H9 (cell line): ENCODE data around the gene TBX1. TPM values are rescaled to one million over a fixed set of nuclear protein-coding genes. Genes with fewer than 3 reads are reported as not detected.

Source experiments
- DNase-seq: peaks from one replicate; pipeline ENCODE4 v3.0.0-alpha.2; 2017
- H2AFZ ChIP-seq: one replicate; pipeline ENCODE4 v1.6.1; 2013; ENCODE audit warnings: mild to moderate bottlenecking, low read length, control low read depth, moderate library complexity
- H2AK5ac ChIP-seq: 2 replicates; pipeline ENCODE4 v1.6.1; 2013; ENCODE audit warnings: low read length, control low read depth, mixed read lengths; ENCODE audit not compliant: insufficient read length
- H2BK120ac ChIP-seq: one replicate; pipeline ENCODE4 v1.6.1; 2013; ENCODE audit warnings: low read depth, mild to moderate bottlenecking, low read length, control low read depth, inconsistent platforms; ENCODE audit not compliant: poor library complexity, severe bottlenecking
- H2BK12ac ChIP-seq: 2 replicates; pipeline ENCODE4 v1.6.1; 2013; ENCODE audit warnings: low read length, control low read depth, mixed read lengths, low read depth; ENCODE audit not compliant: insufficient read length
- H2BK15ac ChIP-seq: 2 replicates; pipeline ENCODE4 v1.6.1; 2013; ENCODE audit warnings: low read depth, low read length, control low read depth
- H2BK20ac ChIP-seq: one replicate; pipeline ENCODE4 v1.6.1; 2013; ENCODE audit warnings: low read depth, mild to moderate bottlenecking, low read length, control low read depth, inconsistent platforms; ENCODE audit not compliant: poor library complexity, severe bottlenecking
- H2BK5ac ChIP-seq: 2 replicates; pipeline ENCODE4 v1.6.1; 2013; ENCODE audit warnings: low read length, control low read depth, mixed read lengths; ENCODE audit not compliant: insufficient read length
- H3K14ac ChIP-seq: 2 replicates; pipeline ENCODE4 v1.6.1; 2013; ENCODE audit warnings: low read length, control low read depth; ENCODE audit not compliant: insufficient read depth
- H3K18ac ChIP-seq: 2 replicates; pipeline ENCODE4 v1.6.1; 2013; ENCODE audit warnings: low read depth, mild to moderate bottlenecking, mixed read lengths, low read length, control low read depth; ENCODE audit not compliant: insufficient read length
- H3K23ac ChIP-seq: 2 replicates; pipeline ENCODE4 v1.6.1; 2013; ENCODE audit warnings: low read length, control low read depth, mixed read lengths, low read depth; ENCODE audit not compliant: insufficient read length
- H3K23me2 ChIP-seq: 2 replicates; pipeline ENCODE4 v1.6.1; 2013; ENCODE audit warnings: low read depth, mild to moderate bottlenecking, mixed read lengths, low read length, control low read depth; ENCODE audit not compliant: insufficient read length, poor library complexity, severe bottlenecking
- H3K27ac ChIP-seq: 2 replicates; pipeline ENCODE4 v1.5.1; 2013; ENCODE audit warnings: low read length, control low read depth, mixed read lengths, low read depth; ENCODE audit not compliant: insufficient read length
- H3K27me3 ChIP-seq: 2 replicates; pipeline ENCODE4 v1.6.1; 2013; ENCODE audit warnings: low read length, control low read depth, inconsistent platforms; ENCODE audit not compliant: insufficient read depth
- H3K4ac ChIP-seq: 2 replicates; pipeline ENCODE4 v1.6.1; 2013; ENCODE audit warnings: low read depth, mild to moderate bottlenecking, control low read depth, inconsistent platforms, low read length, moderate library complexity
- H3K4me1 ChIP-seq: 2 replicates; pipeline ENCODE4 v1.6.1; 2013; ENCODE audit warnings: low read length, control low read depth, inconsistent platforms; ENCODE audit not compliant: insufficient read depth
- H3K4me2 ChIP-seq: 2 replicates; pipeline ENCODE4 v1.6.1; 2013; ENCODE audit warnings: low read length, control low read depth, mixed read lengths; ENCODE audit not compliant: insufficient read length, insufficient read depth
- H3K56ac ChIP-seq: 2 replicates; pipeline ENCODE4 v1.6.1; 2013; ENCODE audit warnings: low read depth, mild to moderate bottlenecking, mixed read lengths, low read length, control low read depth; ENCODE audit not compliant: insufficient read length
- H3K79me1 ChIP-seq: 2 replicates; pipeline ENCODE4 v1.6.1; 2013; ENCODE audit warnings: low read depth, mild to moderate bottlenecking, moderate library complexity, low read length, control low read depth, inconsistent platforms; ENCODE audit not compliant: insufficient read depth, poor library complexity, severe bottlenecking
- H3K79me2 ChIP-seq: 2 replicates; pipeline ENCODE4 v1.6.1; 2013; ENCODE audit warnings: low read length, control low read depth, inconsistent platforms; ENCODE audit not compliant: insufficient read depth
- H3K9ac ChIP-seq: 2 replicates; pipeline ENCODE4 v1.6.1; 2013; ENCODE audit warnings: low read length, control low read depth, mixed read lengths; ENCODE audit not compliant: insufficient read length; ENCODE audit errors: extremely low read depth
- H3K9me3 ChIP-seq: one replicate; pipeline ENCODE4 v1.6.1; 2013; ENCODE audit warnings: low read depth, low read length, inconsistent platforms; ENCODE audit not compliant: control insufficient read depth
- H3T11ph ChIP-seq: one replicate; pipeline ENCODE4 v1.6.1; 2013; ENCODE audit warnings: mild to moderate bottlenecking, low read length, control low read depth, inconsistent platforms
- H4K20me1 ChIP-seq: one replicate; pipeline ENCODE4 v1.6.1; 2013; ENCODE audit not compliant: control insufficient read depth, insufficient read length, insufficient read depth
- H4K5ac ChIP-seq: 2 replicates; pipeline ENCODE4 v1.6.1; 2013; ENCODE audit warnings: low read depth, mild to moderate bottlenecking, mixed read lengths, low read length, control low read depth; ENCODE audit not compliant: insufficient read length
- H4K8ac ChIP-seq: replicated peaks from 2 replicates; pipeline ENCODE4 v1.6.1; 2013; ENCODE audit warnings: low read length, control low read depth, mixed read lengths, low read depth; ENCODE audit not compliant: insufficient read length
- H4K91ac ChIP-seq: 2 replicates; pipeline ENCODE4 v1.6.1; 2013; ENCODE audit warnings: low read depth, mild to moderate bottlenecking, moderate library complexity, mixed read lengths, low read length, control low read depth; ENCODE audit not compliant: insufficient read length
- H3K27ac Mint-ChIP-seq, 3 experiments: 2 replicates in 2 of 3; 3 replicates in 1 of 3; pipeline ENCODE4 v1.8.0; 2020 to 2021; ENCODE audit warnings: mixed read lengths in 3 of 3, mild to moderate bottlenecking in 1 of 3, moderate library complexity in 1 of 3
- H3K27me3 Mint-ChIP-seq: 2 replicates; pipeline ENCODE4 v1.8.0; 2021; ENCODE audit warnings: low read depth, mild to moderate bottlenecking, moderate library complexity, mixed read lengths
- H3K36me3 Mint-ChIP-seq, 3 experiments: 2 replicates in 2 of 3; 3 replicates in 1 of 3; pipeline ENCODE4 v1.8.0; 2020 to 2021; ENCODE audit warnings: low read depth in 3 of 3, mixed read lengths in 3 of 3; ENCODE audit not compliant: insufficient read depth in 1 of 3
- H3K4me1 Mint-ChIP-seq, 2 experiments: 2 replicates each; pipeline ENCODE4 v1.8.0; 2020; ENCODE audit warnings: mixed read lengths in 2 of 2
- H3K4me3 Mint-ChIP-seq, 2 experiments: 2 replicates in 1 of 2; 3 replicates in 1 of 2; pipeline ENCODE4 v1.8.0; 2020 to 2021; ENCODE audit warnings: mild to moderate bottlenecking in 2 of 2, mixed read lengths in 2 of 2, moderate library complexity in 1 of 2
- H3K9me3 Mint-ChIP-seq, 2 experiments: 2 replicates in 1 of 2; 3 replicates in 1 of 2; pipeline ENCODE4 v1.8.0; 2020; ENCODE audit warnings: mild to moderate bottlenecking in 2 of 2, mixed read lengths in 2 of 2, moderate library complexity in 1 of 2
- CTCF ChIP-seq: fragments of 200-600 bp; sonication (generic); conservative IDR thresholded peaks from 3 replicates; pipeline ENCODE4 v1.8.0; 2021; ENCODE audit warnings: antibody characterized with exemption, mild to moderate bottlenecking
- WGBS: extraction: QIAGEN DNeasy Blood & Tissue Kit; methylation state at CpG from one replicate; pipeline ENCODE4 v1.1.7; 2013; ENCODE audit warnings: missing lambda C conversion rate, low lambda C conversion rate, mixed read lengths; ENCODE audit not compliant: insufficient read length; ENCODE audit errors: extremely low coverage; 5-methylcytosine and 5-hydroxymethylcytosine counted together
- total RNA-seq: library from RNA; stranded (reverse); gene quantifications from 2 replicates; pipeline ENCODE4 v1.2.1, GENCODE V29; 2021

The TBX1 gene
- total RNA-seq, 1 experiment from 2014 or later: 2.2 TPM

GRCh38 chr22:19759427-19760057 is 1.0 kb upstream of the TBX1 start:
- Mint-ChIP-seq H3K4me1 (peaks cover 23 to 50% of the 10 kb centered on the region in 2 experiments), H3K27me3 (peaks cover 90% of the 10 kb centered on the region), H3K36me3 (peaks cover 0 to 3% (median 0%) of the 10 kb centered on the region in 3 experiments; a peak in 2 of 7 replicates), H3K27ac (no peak overlapping the region; a peak in 1 of 7 replicates), H3K9me3 (peaks cover 8 to 10% of the 10 kb centered on the region in 2 experiments; a peak in 4 of 5 replicates), H3K4me3 (peak overlapping the region; percentile 57 to 74)
- H2BK12ac ChIP-seq: no peak overlapping the region
- peaks cover 86% of the 10 kb centered on the region for H3K27me3 ChIP-seq
- H3K14ac ChIP-seq: no peak overlapping the region
- H4K91ac ChIP-seq: no peak overlapping the region
- no peak overlapping the region for H2BK5ac ChIP-seq
- no peak overlapping the region for H3K23ac ChIP-seq
- no peak overlapping the region for H3K27ac ChIP-seq
- no peak overlapping the region for H2BK120ac ChIP-seq
- no peak for TF ChIP-seq CTCF
- H3K79me1 ChIP-seq: no peaks in the 10 kb centered on the region
- no peaks in the 10 kb centered on the region for H3K79me2 ChIP-seq
- no peak overlapping the region for H3T11ph ChIP-seq
- H3K56ac ChIP-seq: no peak overlapping the region
- no CpG with 5 or more reads among the region's 43 CpGs for WGBS
- H3K4me2 ChIP-seq: no peak overlapping the region
- H3K4me1 ChIP-seq: no peaks in the 10 kb centered on the region; the same call in 1 of the 2 replicates
- H4K8ac ChIP-seq: no peak overlapping the region
- H4K5ac ChIP-seq: no peak overlapping the region
- H2AFZ ChIP-seq: no peak overlapping the region
- H3K18ac ChIP-seq: no peak overlapping the region
- peak; percentile 56 for DNase-seq
- H3K23me2 ChIP-seq: no peaks in the 10 kb centered on the region
- H2AK5ac ChIP-seq: no peak overlapping the region
- H3K4ac ChIP-seq: no peak overlapping the region
- H3K9me3 ChIP-seq: no peaks in the 10 kb centered on the region
- no peak overlapping the region for H2BK15ac ChIP-seq
- H3K9ac ChIP-seq: no peak overlapping the region
- no peak overlapping the region for H2BK20ac ChIP-seq
- peaks cover 3% of the 10 kb centered on the region for H4K20me1 ChIP-seq
